Stimulated activated CD4-positive, alpha-beta T cell treated with anti-CD3 and anti-CD28 coated beads, Interleukin-2, amount 100 ng/mL, for 48 hours (primary cell): Measurements from ENCODE around the gene SLC46A1.

ENCODE experiments used
- DNase-seq, 2 donors: peaks; one replicate each; pipeline ENCODE4 v3.0.0-alpha.2; 2020

Gene SLC46A1

DNA sequence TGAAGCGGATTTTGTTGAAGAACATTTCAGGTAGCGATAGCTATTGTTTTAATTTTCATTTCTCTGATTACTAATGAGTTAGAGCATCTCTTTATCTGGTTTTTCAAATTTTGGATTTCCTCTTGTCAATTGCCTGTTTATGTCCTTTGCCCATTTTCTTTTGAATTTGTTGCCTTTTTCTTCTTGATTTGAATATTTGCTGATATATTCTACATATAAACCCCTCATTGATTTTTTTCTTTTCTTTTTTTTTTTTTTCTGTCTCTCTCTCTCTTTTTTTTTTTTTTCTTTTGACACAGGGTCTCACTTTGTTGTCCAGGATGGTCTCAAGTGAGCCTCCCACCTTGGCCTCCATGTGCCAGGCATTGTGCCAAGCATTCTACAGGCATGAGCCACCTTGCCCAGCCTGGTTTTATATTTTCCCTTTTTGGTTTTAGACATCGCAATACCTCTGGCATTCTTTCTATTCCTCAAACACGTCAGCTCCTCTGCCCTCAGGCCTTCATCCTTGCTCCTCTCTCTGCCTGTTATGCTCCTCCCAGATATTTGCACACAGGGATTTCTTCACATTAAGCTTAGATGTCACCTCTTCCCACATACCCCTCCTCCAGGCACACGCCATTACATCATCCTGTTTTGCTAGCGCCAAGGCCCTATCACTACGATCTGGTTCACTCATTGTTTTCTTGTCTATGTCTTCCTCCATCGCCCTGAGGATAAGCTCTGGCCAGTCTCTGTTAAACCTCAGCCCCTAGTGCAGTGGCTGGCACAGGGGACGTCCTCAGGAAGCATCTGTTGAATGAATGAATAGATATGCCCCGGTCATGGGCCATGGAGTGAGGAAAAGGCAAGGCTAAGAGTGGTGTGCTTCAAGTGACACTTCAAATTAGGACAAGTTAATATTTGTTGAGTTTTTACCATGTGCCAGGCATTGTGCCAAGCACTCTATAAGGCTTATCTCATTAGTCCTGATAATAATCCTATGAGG is 25.9 kb downstream of the SLC46A1 start:
- no peak for DNase-seq

DNA sequence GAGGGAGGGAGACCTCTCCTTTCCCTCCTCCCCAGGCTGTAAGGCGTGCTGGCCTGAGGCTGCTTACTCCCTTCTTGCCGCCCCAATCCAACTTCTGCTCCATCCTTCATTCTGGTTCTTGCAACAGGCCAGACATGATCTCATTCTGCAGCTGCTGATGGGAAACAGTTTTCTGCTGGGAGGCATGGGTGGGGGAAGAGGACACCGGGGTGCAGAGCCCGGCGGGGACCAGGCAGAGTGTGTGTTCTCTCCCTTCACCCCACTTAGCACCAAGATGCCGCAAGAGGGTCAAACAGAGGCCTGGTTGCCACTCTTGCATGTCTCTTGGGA is 33.1 kb downstream of the SLC46A1 start:
- DNase-seq: no peak

DNA sequence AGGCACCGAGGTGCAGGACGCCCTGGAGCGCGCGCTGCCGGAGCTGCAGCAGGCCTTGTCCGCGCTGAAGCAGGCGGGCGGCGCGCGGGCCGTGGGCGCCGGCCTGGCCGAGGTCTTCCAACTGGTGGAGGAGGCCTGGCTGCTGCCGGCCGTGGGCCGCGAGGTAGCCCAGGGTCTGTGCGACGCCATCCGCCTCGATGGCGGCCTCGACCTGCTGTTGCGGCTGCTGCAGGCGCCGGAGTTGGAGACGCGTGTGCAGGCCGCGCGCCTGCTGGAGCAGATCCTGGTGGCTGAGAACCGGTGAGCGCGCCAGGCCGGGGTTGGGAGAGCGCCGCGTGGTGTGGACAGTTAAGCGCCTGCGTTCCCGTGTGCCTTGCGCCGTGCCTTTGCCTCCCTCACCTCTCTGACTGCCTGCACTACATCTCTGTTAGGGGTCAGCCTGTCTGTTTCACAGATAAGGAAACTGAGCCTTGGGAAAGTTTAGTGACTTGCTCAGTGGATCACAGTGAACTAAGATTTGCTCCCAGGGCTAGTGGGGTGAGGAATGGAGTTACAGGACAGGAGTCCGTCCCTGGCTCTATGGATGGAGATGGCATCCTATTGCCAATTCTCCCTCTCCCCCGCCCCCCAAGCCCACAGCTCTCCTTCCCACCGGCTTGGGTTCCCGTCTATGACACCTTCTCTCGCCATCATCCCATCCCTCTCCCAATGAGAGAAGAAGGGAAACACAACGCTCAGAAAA is 33.6 kb downstream of the SLC46A1 start:
- peak in 1 of 2 donors; percentile 12 for DNase-seq

GRCh38 chr17:28371245-28372202 is 34.5 kb downstream of the SLC46A1 start, which contains the start of gene SARM1:
Gene SARM1, plus strand, starts transcription at chr17:28371694. Its CDS starts 339 bp downstream, at chr17:28372033.
- peak; percentile 82 to 83 for DNase-seq

GRCh38 chr17:28370744-28371103 is 35.3 kb downstream of the SLC46A1 start:
- DNase-seq: no peak

- DNase-seq: no peak
Observed at GRCh38 chr17:28370035-28370743, 35.8 kb downstream of the SLC46A1 start, which contains the start of gene VTN. Gene VTN, minus strand, starts transcription at chr17:28370307. Its CDS starts 104 bp downstream, at chr17:28370203.

DNA sequence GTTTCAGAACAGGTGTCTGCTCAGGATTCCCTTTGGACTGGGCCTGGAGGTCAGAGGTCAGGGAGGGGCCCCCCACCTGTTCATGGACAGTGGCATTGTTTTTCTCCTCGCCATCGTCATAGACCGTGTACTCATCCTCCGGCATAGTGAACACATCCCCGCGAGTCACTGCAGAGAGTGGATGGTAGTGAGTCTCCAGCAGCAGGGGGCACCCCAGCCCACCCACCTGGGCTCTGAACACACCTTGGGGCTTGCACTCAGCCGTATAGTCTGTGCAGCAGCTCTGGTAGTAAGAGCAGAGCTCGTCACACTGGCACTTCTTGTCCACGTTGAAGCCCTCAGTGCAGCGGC is 36.4 kb downstream of the SLC46A1 start:
- no peak for DNase-seq

DNA sequence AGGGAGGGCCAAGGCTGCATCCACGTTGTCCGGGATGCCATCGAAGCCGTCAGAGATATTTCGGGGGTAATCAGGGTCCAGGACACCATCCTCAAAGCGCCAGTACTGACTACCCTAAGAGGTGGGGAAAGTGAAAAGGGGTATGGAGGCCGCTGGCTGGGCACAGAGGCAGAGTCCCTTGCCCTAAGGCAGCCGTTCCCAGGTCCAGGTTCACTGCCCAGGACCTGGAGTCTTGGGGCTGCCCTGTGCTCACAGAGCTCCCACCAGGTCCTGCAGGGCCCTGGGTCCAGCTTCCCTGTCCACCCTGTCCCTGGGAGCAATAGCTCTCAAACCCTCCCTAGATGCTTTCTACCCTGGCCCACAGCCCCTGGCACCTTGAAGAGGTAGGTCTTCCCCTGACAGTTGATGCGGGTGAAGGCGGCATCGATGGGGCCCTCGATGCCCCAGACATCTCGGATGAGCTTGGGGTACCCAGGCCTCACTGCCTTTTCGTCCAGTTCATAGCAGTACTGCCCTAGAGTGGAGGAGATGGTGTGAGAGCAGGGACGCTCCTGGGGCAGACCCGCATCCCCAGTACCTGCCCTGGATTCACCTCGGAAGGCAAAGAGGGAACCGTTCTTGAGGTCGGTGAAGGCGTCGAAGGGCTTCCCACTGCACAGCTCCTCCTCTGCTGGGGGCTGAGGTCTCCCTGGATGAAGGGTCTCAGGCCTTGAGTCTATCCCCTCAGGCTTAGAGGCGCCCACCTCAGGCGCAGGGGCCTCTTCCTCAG is 36.9 kb downstream of the SLC46A1 start:
- no peak for DNase-seq

DNA sequence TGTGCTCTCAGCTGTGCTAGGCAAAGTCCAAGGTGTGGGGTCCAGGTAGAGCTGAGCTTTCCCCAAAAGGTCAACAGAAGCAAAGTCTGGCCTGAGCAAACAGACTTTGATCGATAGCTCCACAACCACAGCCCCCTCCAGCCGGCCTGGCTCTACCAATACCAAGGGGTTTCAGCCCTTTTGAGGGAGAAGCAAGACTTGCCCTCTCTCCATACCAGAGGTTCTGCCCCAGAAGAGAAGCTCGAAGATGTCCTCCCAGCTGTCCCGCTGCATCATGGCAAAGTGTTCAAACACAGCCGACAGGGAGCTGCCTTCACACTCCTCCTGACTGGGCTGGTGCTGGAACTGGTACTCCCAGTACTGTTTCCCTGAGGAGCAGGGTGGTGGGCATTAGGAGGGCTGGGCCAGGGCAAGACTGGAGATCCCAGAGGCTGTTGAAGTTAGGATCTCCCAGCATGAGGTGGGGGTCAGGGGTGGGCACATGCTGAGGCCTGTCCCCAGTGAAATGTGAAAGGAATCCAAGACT is 37.6 kb downstream of the SLC46A1 start:
- no peak for DNase-seq

- no peak for DNase-seq
Observed at GRCh38 chr17:28367641-28368305, 38.2 kb downstream of the SLC46A1 start.

- no peak for DNase-seq
Observed at GRCh38 chr17:28366605-28367004, 39.4 kb downstream of the SLC46A1 start.

GRCh38 chr17:28365487-28365886 is 40.5 kb downstream of the SLC46A1 start:
- DNase-seq: no peak

DNA sequence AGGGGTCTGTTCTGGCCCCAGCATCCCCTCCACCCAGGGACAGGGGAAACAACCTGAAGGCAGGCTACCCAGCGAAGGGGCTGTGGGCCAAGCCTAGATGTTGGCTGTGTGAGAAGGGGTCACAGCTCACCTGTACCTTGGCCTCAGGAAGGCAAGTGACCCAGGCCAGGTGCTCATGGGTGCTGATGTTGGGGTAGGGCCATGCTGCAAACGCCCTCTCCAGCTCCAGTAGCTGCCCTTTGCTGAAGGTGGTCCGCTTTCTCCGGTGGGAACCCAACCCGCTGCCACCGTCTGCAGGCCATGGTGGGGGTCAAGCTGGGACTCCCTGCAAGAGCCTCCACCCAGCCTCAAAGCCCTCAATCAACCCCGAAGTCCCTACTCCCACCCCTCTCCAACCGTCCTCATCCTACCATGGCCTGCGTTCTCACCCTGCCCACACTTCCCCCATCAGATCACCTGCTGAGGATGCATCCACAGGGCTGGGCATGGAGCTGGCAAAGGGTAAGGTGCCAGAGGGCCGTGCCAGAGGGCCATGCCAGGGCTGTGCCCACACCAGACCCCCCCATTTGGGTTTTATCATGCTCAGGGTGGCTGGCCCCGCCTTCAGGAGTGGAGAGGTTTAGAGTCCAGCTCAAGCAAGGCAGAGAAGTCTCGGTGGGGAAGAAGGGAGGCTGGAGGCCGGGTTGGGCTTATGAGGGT is 41.2 kb downstream of the SLC46A1 start, which contains the start of gene SEBOX:
Gene SEBOX (minus strand): TSS at position 535 of the 699 bp plus-strand sequence. CDS start 48 bp downstream, at position 487.
- no peak for DNase-seq

DNA sequence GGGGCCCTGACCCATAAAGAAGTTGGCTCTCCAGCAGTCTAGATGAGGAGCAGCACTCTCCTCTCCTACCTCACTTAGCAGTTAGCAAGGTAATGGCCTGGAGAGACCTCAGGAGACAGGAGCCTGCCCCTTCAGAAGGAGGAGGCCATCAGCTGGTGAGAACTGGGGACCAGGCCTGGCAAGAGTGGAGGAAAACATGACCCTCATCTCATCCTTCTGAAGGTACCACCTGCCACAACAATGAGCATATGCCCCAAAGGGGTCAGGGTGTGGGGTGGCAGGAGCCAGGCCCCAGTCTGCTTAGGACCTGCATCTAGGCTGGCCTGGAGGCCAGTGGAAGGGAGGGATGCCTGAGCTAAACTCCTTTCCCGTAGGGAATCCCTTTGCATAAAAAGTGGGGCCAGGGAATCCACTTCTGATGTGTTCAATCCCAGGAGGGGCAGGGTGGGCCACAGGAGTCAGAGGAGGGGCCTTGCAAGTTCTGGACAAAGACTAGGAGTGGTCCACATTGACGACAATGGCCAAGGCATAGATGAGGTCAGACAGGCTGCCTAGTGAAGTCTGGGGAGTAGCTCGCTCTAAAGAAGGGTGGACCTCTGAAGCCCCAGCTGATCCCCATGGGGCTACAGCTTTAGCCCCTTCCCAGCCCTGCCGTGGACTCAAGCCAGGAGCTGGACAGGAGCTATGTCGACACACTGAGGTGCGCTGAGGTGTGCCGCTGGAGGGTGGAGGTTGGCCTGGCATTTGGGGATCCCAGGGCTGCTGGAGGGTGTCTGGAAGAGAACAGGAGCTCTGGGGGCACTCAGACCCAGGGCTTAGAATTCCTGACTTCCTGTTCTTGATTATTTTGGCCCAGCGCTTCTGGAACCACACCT is 42.0 kb downstream of the SLC46A1 start:
- DNase-seq: no peak

DNA sequence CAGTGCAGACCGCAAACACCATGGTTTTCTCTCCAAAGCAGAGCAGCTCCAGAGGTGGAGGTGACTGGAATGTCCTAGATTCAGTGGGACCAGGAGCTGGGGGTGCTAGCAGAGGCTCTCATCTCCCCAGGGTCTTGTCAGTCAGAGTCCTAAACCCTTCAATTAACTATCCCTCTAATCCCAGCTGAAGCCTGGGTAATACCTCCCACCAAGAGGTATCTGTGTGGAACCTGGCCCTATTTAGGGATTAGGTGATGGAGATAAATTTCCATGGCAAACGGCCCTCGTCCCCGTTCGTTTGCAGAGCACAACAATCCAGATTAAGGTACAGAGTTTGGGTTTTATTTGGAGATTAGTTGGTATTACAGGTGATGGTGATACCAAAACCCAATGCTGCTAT is 42.8 kb downstream of the SLC46A1 start:
- DNase-seq: no peak

DNA sequence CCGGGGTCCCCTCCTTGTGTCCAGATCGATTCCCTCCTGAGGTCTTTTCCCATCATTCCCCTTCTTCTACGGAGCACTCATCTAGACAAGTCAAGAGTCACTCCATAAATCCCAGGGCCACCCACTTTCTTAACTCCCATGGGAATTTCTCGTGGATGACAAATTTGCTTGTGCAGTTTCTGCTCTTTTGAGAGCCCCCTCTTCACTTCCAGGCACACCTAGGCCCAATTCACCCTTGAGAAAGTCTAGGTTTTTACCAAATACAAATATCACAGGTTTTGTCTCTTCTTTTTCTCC is 48.2 kb downstream of the SLC46A1 start:
- no peak for DNase-seq

DNA sequence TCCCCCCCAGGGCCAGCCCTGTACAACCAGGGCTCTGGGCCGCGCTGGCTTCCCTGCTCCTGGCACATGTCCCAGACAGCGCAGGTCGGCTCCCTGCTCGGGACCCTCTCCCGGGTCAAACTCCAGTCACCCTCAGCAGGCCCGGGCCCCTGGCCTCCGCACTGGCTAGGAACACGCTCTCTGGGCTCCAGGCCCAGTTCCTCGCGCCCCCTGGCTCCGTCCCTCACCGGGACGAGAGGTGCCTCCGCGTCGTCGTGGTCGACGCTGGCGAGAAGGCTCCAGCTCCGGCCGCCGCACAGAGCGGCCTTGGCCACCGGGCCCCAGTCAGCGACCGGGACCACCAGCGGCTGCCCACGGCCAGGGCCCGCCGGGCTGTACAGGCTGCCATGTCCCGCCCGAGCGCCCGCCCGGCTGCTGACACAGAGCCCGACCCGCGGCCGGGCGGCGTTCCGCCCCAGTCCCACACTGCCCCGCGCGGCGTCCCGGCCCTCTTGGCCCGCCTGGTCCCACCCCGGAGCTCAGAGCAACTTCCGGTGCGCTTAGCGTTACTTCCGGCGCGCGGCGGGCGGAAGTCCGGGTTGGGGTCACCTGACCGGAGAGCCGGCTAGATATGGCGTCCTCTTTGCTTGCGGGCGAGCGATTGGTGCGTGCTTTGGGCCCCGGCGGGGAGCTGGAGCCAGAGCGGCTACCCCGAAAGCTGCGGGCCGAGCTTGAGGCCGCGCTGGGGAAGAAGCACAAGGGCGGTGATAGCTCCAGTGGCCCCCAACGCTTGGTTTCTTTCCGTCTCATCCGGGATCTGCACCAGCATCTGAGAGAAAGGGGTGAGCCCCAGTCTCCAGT is 48.7 kb downstream of the SLC46A1 start, which contains the start of gene POLDIP2:
Gene POLDIP2 (minus strand): TSS at position 467 of the 840 bp plus-strand sequence. CDS start 79 bp downstream, at position 388.
- peak; percentile 95 for DNase-seq

- DNase-seq: no peak
Observed at GRCh38 chr17:28350271-28350670, 55.7 kb downstream of the SLC46A1 start.
